GM12878 (cell line): ENCODE measurements around the gene CCDC28A. TPM values are rescaled to one million over a fixed set of nuclear protein-coding genes. Genes with fewer than 3 reads are reported as not detected.

ENCODE experiments used
- ATAC-seq: fragments of 200-7000 bp; cut with Tn5 transposase; 3 replicates; pipeline ENCODE4 v1.9.1; 2020; ENCODE audit warnings: mild to moderate bottlenecking, moderate library complexity
- BruUV-seq: library from RNA; stranded (reverse); fragments of 400-500 nt; replicated peaks from 2 replicates; lab custom pipeline; 2021; lab: Mats Ljungman, UMichigan
- CTCF ChIA-PET: fragments of 300-600 bp; sonication (Branson Sonifier 250); formaldehyde crosslinking; extraction: SDS; loops from one replicate; lab custom pipeline; 2021; ENCODE audit warnings: inconsistent platforms; lab: Yijun Ruan, JAX
- POLR2A ChIA-PET: fragments of 350-600 bp; formaldehyde crosslinking; extraction: SDS; loops from one replicate; lab custom pipeline; 2021; ENCODE audit warnings: inconsistent platforms; lab: Charles Lee
- RAD21 ChIA-PET: fragments of 300-600 bp; sonication (Branson Sonifier 250); formaldehyde crosslinking; loops from one replicate; lab custom pipeline; 2023; ENCODE audit warnings: antibody characterized with exemption; ENCODE audit not compliant: unreplicated experiment; lab: Charles Lee
- SMC1A ChIA-PET: fragments of 300-600 bp; sonication (Branson Sonifier 250); formaldehyde crosslinking; loops from one replicate; lab custom pipeline; 2023; ENCODE audit not compliant: unreplicated experiment, uncharacterized antibody; lab: Charles Lee
- DNase-seq: peaks from one replicate; pipeline ENCODE4 v3.0.0-alpha.2; 2011; ENCODE audit warnings: low read depth, low spot score
- FAIRE-seq: peaks from 3 replicates; lab custom pipeline; 2011; peaks lifted over from hg19 to GRCh38; lab: Jason Lieb, UNC
- H2AFZ ChIP-seq: 2 replicates; pipeline ENCODE4 v1.6.0; 2011; ENCODE audit warnings: low read depth, low read length, control low read depth; ENCODE audit not compliant: control insufficient read depth
- H3K27ac ChIP-seq: 2 replicates; pipeline ENCODE4 v1.5.1; 2011; ENCODE audit warnings: control low read depth; ENCODE audit not compliant: control insufficient read depth, insufficient read depth
- H3K27me3 ChIP-seq, 2 experiments: replicated peaks in 1 of 2; 2 replicates each; pipeline versions ENCODE4 v1.6.0 to v1.6.1; 2011; ENCODE audit warnings: low read length in 1 of 2; ENCODE audit not compliant: control insufficient read depth in 2 of 2, insufficient read depth in 2 of 2
- H3K36me3 ChIP-seq, 2 experiments: 2 replicates each; pipeline ENCODE4 v1.5.1; 2011; ENCODE audit warnings: low read length in 1 of 2; ENCODE audit not compliant: control insufficient read depth in 2 of 2, insufficient read depth in 2 of 2
- H3K4me1 ChIP-seq: 2 replicates; pipeline ENCODE4 v1.6.1; 2011; ENCODE audit warnings: mild to moderate bottlenecking, low read length, moderate library complexity, mixed read lengths; ENCODE audit not compliant: control insufficient read depth, insufficient read depth
- H3K4me2 ChIP-seq: 2 replicates; pipeline ENCODE4 v1.6.0; 2011; ENCODE audit warnings: control low read depth; ENCODE audit not compliant: control insufficient read depth, insufficient read depth
- H3K4me3 ChIP-seq: fragments of 200-600 bp; sonication (generic); 2 replicates; pipeline ENCODE4 v1.5.1; 2016
- H3K79me2 ChIP-seq: 2 replicates; pipeline ENCODE4 v1.6.0; 2011; ENCODE audit warnings: low read length; ENCODE audit not compliant: control insufficient read depth, insufficient read depth
- H3K9ac ChIP-seq: 2 replicates; pipeline ENCODE4 v1.8.0; 2011; ENCODE audit warnings: low read length, control low read depth, mixed read lengths; ENCODE audit not compliant: control insufficient read depth, insufficient read depth
- H3K9me3 ChIP-seq: replicated peaks from 3 replicates; pipeline ENCODE4 v1.5.1; 2011; ENCODE audit warnings: mild to moderate bottlenecking, low read length; ENCODE audit not compliant: control insufficient read depth, insufficient read depth
- H4K20me1 ChIP-seq: 2 replicates; pipeline ENCODE4 v1.6.0; 2011; ENCODE audit not compliant: control insufficient read depth, insufficient read depth
- BACH1 ChIP-seq: fragments of 450-650 bp; IDR thresholded peaks from 2 replicates; pipeline ENCODE4 v1.6.1; 2017; ENCODE audit warnings: mild to moderate bottlenecking, borderline replicate concordance
- CBFB ChIP-seq: IDR thresholded peaks from 2 replicates; pipeline ENCODE4 v1.6.1; 2016; ENCODE audit warnings: antibody characterized with exemption, low read depth
- CEBPB ChIP-seq, 2 experiments: fragments of 150-350 bp in 1 of 2; IDR thresholded peaks; 2 replicates each; pipeline ENCODE4 v1.6.1; 2012 to 2014; ENCODE audit warnings: low read depth in 2 of 2, low read length in 2 of 2, borderline replicate concordance in 1 of 2, inconsistent platforms in 1 of 2
- EP300 ChIP-seq, 2 experiments: fragments of 150-350 bp in 1 of 2; IDR thresholded peaks; 2 replicates each; pipeline ENCODE4 v1.6.1; 2011 to 2012; ENCODE audit warnings: low read depth in 2 of 2, low read length in 2 of 2, borderline replicate concordance in 1 of 2, improper control_type of control experiment in 1 of 2, inconsistent platforms in 1 of 2; ENCODE audit not compliant: control insufficient read depth in 1 of 2
- FOS ChIP-seq: IDR thresholded peaks from 3 replicates; pipeline ENCODE4 v1.6.1; 2011; ENCODE audit warnings: borderline replicate concordance; ENCODE audit not compliant: insufficient read length; ENCODE audit errors: extremely low read depth
- PML ChIP-seq: IDR thresholded peaks from 2 replicates; pipeline ENCODE4 v1.6.1; 2012; ENCODE audit warnings: low read length, inconsistent platforms
- RAD51 ChIP-seq: fragments of 450-650 bp; IDR thresholded peaks from 2 replicates; pipeline ENCODE4 v1.6.1; 2016; ENCODE audit warnings: moderate library complexity, mild to moderate bottlenecking, inconsistent platforms
- TAF1 ChIP-seq: IDR thresholded peaks from 2 replicates; pipeline ENCODE4 v1.6.1; 2011; ENCODE audit warnings: mild to moderate bottlenecking, low read depth, low read length, borderline replicate concordance
- WRNIP1 ChIP-seq: IDR thresholded peaks from 2 replicates; pipeline ENCODE4 v1.6.1; 2011; ENCODE audit warnings: low read depth, low read length, improper control_type of control experiment, borderline replicate concordance
- ZNF274 ChIP-seq: IDR thresholded peaks from one replicate; pipeline ENCODE4 v1.8.0; 2011; ENCODE audit not compliant: insufficient read length, insufficient read depth
- ZNF384 ChIP-seq: IDR thresholded peaks from 2 replicates; pipeline ENCODE4 v1.6.1; 2012; ENCODE audit warnings: low read depth, mild to moderate bottlenecking, low read length, improper control_type of control experiment, borderline replicate concordance
- WGBS: methylation state at CpG from one replicate; pipeline ENCODE4 v1.1.6; 2016; ENCODE audit warnings: low lambda C conversion rate; ENCODE audit not compliant: insufficient replicate concordance, insufficient coverage; ENCODE audit errors: missing lambda C conversion rate; 5-methylcytosine and 5-hydroxymethylcytosine counted together
- in situ Hi-C: fragments of 300-500 bp; cut with MboI; formaldehyde crosslinking; loops from 9 replicates; pipeline ENCODE4 v1.14.3; 2018; ENCODE audit warnings: mixed read lengths
- intact Hi-C: fragments of 100-400 bp; cut with micrococcal nuclease; formaldehyde crosslinking; loops from one replicate; pipeline ENCODE4 v1.14.2; 2022; ENCODE audit not compliant: unreplicated experiment
- polyA plus RNA-seq, 11 experiments: library from polyadenylated mRNA; depleted of rRNA in 4 of 11; unstranded in 6 of 11; stranded (reverse) in 5 of 11; fragments of >200 nt; fragmentation: Nextera tagmentation in 4 of 11; fragmentation: Illumina TruSeq in 1 of 11; extraction: Ambion mirVana in 4 of 11; extraction: Trizol in 1 of 11; gene quantifications; 1 replicate in 1 of 11; 2 replicates in 10 of 11; pipeline versions ENCODE4 v1.2.1 to v1.2.3, GENCODE V29; 2011 to 2016; ENCODE audit warnings: inconsistent platforms in 2 of 11, missing spikeins in 2 of 11, low read depth in 1 of 11
- total RNA-seq, 4 experiments: library from RNA; depleted of rRNA in 3 of 4; stranded (reverse); fragments of >200 nt in 3 of 4; fragmentation: Illumina TruSeq in 1 of 4; extraction: Trizol in 1 of 4; gene quantifications; 2 replicates each; pipeline versions ENCODE4 v1.2.1 to v1.2.3, GENCODE V29; 2013 to 2021
- TF ChIP-seq, protein P1 (sequence below), 3 experiments: IDR thresholded peaks in 2 of 3; conservative IDR thresholded peaks in 1 of 3; 2 replicates each; pipeline ENCODE4 v1.5.1; 2011; ENCODE audit warnings: low read depth in 3 of 3, low read length in 3 of 3, mild to moderate bottlenecking in 3 of 3, control low read depth in 2 of 3, moderate library complexity in 2 of 3, inconsistent platforms in 1 of 3, mixed read lengths in 1 of 3; ENCODE audit not compliant: control insufficient read depth in 2 of 3, insufficient read depth in 1 of 3; ENCODE audit errors: extremely low read depth in 1 of 3
- TF ChIP-seq, protein P2 (sequence below): IDR thresholded peaks from 2 replicates; pipeline ENCODE4 v1.6.1; 2011; ENCODE audit warnings: borderline replicate concordance, low read depth, mild to moderate bottlenecking, moderate library complexity, low read length; ENCODE audit not compliant: insufficient read depth, poor library complexity, severe bottlenecking

The CCDC28A gene
- total and polyA plus RNA-seq, 10 of the 15 experiments (the other 5 are each of a cell fraction or from before 2014, with no cell fraction given) = 13.5 to 38.8 (median 19.2) TPM

DNA sequence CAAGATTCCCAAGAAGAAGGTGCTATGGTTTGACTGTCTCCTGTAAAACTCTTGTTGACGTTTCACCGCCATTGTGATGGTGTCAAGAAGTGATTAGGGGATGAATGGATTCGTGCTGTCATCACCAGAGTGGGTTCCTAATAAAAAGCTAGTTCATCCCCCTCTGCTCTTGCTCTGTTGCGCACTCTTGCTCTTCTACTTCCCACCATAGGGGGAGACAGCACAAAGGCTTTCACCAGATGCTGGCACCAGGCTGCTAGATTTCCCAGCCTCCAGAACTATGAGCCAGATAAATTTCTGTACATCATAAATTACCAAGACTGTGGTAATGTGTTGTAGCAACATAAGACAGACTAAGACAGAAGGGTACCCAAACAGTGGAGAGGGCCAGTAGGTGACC, 21.6 kb upstream of the CCDC28A start:
- Histone ChIP-seq H3K4me3 (no peak overlapping the region), H3K9me3 (no peaks in the 10 kb centered on the region), H3K79me2 (no peaks in the 10 kb centered on the region), H3K27ac (no peak overlapping the region), H2AFZ (no peak overlapping the region), H3K36me3 (no peaks in the 10 kb centered on the region), H3K4me1 (no peaks in the 10 kb centered on the region), H3K27me3 (no peaks in the 10 kb centered on the region), H3K9ac (no peak overlapping the region), H4K20me1 (no peaks in the 10 kb centered on the region), H3K4me2 (no peak overlapping the region)
- DNase-seq (no peak), FAIRE-seq (no peak), ATAC-seq (no peak)
- POLR2A ChIA-PET = no interaction called here
- RAD21 ChIA-PET = no interaction called here
- CTCF ChIA-PET = interaction anchor here (1.6 kb wide), 1 partner anchor 66 kb away, joined by 5 read pairs; no protein-coding TSS in a partner anchor
- SMC1A ChIA-PET = interaction anchor here (0.7 to 1.1 kb wide), 2 partner anchors 13 to 361 kb away, joined by 3 to 4 read pairs; no protein-coding TSS in a partner anchor
- WGBS = 64% methylated on average over 4 of the region's 4 CpGs
- in situ Hi-C loops = no loop called here
- BruUV-seq = no TSS peak
- TF ChIP-seq RAD51 = no peak
- TF ChIP-seq, protein P1, sequence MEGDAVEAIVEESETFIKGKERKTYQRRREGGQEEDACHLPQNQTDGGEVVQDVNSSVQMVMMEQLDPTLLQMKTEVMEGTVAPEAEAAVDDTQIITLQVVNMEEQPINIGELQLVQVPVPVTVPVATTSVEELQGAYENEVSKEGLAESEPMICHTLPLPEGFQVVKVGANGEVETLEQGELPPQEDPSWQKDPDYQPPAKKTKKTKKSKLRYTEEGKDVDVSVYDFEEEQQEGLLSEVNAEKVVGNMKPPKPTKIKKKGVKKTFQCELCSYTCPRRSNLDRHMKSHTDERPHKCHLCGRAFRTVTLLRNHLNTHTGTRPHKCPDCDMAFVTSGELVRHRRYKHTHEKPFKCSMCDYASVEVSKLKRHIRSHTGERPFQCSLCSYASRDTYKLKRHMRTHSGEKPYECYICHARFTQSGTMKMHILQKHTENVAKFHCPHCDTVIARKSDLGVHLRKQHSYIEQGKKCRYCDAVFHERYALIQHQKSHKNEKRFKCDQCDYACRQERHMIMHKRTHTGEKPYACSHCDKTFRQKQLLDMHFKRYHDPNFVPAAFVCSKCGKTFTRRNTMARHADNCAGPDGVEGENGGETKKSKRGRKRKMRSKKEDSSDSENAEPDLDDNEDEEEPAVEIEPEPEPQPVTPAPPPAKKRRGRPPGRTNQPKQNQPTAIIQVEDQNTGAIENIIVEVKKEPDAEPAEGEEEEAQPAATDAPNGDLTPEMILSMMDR (IDR thresholded peaks at IDR 0.05 in 2 of 3, conservative IDR thresholded peaks at IDR 0.05 in 1 of 3; ENCODE audit: control insufficient read depth in 2 of 3, extremely low read depth in 1 of 3, insufficient read depth in 1 of 3, low read depth in 3 of 3, low read length in 3 of 3) = 0 out of 6 replicates have a peak, but pooled peaks of 1 of the 3 experiments have one; percentile 6
- intact Hi-C loops = no loop called here

DNA sequence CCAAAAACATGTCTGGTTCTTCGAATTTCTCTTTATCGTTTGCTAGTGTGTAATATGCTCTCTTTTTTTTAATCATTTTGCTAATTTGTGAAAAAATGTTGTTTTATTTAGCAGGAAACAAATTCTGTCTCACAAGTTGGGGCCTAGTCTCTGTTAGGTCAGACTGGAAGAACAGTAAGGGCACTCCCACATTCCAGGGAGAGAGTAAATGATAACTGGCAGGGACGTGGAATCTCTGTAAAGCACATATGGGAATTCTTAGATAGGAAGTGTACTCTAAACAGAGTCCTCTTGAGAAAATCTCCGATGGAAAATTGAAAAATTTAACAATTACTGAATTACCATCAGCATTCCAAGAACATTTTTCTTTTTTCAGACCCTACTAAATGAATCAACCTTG, 16.4 kb upstream of the CCDC28A start:
- ChIA-PET CTCF (interaction anchor here (0.6 to 1.8 kb wide), 3 partner anchors 10 to 169 kb away, joined by 3 to 11 read pairs (median 8); no protein-coding TSS in a partner anchor), POLR2A (no interaction called here), SMC1A (interaction anchor here (1.3 to 1.7 kb wide), 2 partner anchors 53 to 169 kb away, joined by 3 to 7 read pairs; no protein-coding TSS in a partner anchor), RAD21 (no interaction called here)
- DNase-seq (no peak), ATAC-seq (no peak), FAIRE-seq (no peak)
- Histone ChIP-seq H3K79me2 (no peaks in the 10 kb centered on the region), H4K20me1 (no peaks in the 10 kb centered on the region), H3K9me3 (no peaks in the 10 kb centered on the region), H3K36me3 (no peaks in the 10 kb centered on the region), H3K4me1 (no peaks in the 10 kb centered on the region), H3K4me2 (no peak overlapping the region), H3K4me3 (no peak overlapping the region), H3K27me3 (no peaks in the 10 kb centered on the region), H2AFZ (no peak overlapping the region), H3K9ac (no peak overlapping the region), H3K27ac (no peak overlapping the region)
- in situ Hi-C loops = loop anchor here (5.0 kb wide), 1 partner anchor 640 kb away; no protein-coding TSS in a partner anchor
- no TSS peak for BruUV-seq
- WGBS = 64% methylated on average over 4 of the region's 4 CpGs
- intact Hi-C loops = no loop called here
- TF ChIP-seq TAF1 = no peak
- TF ChIP-seq CBFB = no peak
- TF ChIP-seq, protein P2, sequence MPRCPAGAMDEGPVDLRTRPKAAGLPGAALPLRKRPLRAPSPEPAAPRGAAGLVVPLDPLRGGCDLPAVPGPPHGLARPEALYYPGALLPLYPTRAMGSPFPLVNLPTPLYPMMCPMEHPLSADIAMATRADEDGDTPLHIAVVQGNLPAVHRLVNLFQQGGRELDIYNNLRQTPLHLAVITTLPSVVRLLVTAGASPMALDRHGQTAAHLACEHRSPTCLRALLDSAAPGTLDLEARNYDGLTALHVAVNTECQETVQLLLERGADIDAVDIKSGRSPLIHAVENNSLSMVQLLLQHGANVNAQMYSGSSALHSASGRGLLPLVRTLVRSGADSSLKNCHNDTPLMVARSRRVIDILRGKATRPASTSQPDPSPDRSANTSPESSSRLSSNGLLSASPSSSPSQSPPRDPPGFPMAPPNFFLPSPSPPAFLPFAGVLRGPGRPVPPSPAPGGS = no peak
- TF ChIP-seq WRNIP1 = no peak
- no peak for TF ChIP-seq EP300 (IDR thresholded peaks at IDR 0.05; ENCODE audit: borderline replicate concordance in 1 of 2, control insufficient read depth in 1 of 2, low read depth in 2 of 2, low read length in 2 of 2)
- TF ChIP-seq ZNF274 = no peak
- no peak for TF ChIP-seq BACH1
- TF ChIP-seq FOS = no peak
- no peak for TF ChIP-seq PML
- no peak for TF ChIP-seq CEBPB (IDR thresholded peaks at IDR 0.05; ENCODE audit: borderline replicate concordance in 1 of 2, low read depth in 2 of 2, low read length in 2 of 2)
- no peak for TF ChIP-seq ZNF384
